GM18873 (cell line): Measurements from ENCODE around the gene OPRL1.

ENCODE experiments used
- ATAC-seq: cut with Tn5 transposase; IDR thresholded peaks from one replicate; pipeline ENCODE4 v1.9.1; 2021; ENCODE audit warnings: mild to moderate bottlenecking, moderate library complexity, moderate number of reproducible peaks; ENCODE audit not compliant: unreplicated experiment, low FRiP score

OPRL1 gene

DNA sequence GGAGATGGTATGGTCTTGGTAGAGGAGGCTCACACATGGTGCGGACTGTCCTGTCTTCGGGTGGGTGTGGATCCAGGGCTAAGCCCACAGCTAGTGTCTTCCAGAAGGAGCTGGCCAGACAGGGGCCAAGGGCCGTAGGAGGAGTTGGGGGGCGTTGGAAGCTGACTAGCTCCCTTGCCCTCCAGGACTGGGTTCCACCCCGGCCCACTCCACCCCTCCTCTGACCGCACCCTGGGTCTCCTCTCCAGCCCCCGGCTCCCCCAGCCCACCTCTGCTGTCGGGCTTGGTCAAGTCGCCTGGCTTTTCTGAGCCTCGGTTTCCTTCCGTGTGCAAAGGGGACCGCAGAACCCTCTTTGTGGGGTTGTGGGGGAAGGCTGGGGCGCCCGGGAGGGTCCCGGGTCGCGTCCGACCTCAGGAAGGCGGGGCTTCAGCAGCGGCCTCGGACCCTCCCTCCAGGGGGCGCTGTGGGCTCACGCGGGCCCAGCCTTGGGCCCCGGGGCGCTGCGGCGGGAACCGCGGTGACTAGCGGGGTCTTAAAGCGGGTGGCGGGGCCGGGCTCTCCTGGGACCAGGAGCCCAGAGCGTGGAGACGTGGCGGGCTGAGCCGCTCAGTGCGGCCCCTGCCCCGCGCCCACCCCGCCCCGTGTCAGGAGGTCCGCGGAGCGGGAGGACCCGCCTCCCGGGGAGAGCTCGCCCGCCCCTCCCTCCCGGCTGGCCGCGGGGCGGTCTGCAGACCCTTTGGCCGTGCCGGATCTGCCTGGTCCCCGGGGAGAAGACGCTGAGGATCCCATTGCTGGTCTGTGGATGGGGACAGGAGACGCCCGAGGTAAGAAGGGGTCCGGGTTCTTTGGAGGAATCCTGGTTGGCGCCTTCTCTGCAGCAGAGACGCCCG is 22.1 kb downstream of the OPRL1 start:
- ATAC-seq, result no peak

DNA sequence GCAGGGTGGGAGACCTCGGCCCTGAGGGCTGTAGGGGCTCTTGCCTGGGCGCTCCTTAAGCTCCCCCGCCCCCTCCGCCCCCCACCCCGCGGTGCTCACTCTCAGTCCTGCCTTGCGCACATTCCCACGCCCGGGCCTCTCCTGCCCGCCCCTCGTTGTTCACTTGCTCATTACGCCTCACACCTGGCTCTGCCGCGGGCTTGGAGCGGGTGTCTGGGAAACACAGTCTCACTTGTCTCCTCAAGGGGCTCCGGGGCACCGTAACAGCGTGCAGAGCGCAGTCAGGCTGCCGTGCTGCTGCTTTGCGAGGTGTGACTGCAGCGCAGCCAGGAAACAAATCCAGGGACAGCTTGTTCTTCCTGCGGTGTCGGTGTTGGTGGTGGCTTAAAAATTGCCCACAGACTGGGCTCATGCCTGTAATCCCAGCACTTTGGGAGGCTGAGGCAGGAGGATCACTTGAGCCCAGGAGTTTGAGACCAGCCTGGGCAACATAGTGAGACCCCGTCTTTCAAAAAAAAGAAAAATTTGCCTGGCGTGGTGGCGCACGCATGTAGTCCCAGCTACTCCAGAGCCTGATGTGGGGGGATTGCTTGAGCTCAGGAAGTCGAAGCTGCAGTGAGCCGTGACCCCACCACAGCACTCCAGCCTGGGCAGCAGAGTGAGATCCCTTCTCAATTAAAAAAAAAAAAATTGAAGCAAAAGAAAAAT is 22.9 kb downstream of the OPRL1 start:
- no peak for ATAC-seq

DNA sequence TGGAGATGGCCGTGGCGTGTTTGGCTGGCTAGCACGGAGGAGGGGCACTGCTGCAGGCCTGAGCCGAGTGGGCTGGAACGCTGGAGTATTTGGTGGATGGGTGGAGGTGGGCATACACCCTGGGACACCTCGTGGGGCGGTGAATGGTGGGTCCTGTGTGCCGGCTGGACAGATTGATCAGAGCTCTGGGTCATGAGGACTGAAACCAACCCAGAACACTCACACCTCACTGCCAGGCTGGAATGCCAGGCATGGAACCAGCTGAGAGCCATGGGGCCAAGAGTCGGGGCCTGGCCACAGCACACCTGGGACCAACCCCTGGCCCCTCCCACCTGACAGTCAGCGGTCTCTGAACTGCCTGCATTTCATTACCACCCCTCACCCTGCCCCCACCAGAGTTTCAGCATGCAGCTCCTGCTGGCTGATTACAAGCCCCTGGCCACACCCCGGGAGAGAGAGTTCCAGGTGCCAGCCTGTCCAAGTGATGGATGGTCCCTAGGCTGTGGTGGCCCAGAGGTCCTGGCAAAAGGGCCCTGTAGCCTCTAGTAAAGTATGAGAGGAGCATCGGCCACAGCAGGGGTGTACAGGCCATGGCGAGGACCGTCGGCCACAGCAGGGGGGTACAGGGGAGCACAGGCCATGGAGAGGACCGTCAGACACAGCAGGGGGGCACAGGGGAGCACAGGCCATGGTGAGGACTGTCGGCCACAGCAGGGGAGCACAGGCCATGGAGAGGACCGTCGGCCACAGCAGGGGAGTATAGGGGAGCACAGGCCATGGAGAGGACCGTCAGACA is 24.2 kb downstream of the OPRL1 start:
- no peak for ATAC-seq

GRCh38 chr20:64104667-64105451 is 25.0 kb downstream of the OPRL1 start:
- no peak for ATAC-seq

DNA sequence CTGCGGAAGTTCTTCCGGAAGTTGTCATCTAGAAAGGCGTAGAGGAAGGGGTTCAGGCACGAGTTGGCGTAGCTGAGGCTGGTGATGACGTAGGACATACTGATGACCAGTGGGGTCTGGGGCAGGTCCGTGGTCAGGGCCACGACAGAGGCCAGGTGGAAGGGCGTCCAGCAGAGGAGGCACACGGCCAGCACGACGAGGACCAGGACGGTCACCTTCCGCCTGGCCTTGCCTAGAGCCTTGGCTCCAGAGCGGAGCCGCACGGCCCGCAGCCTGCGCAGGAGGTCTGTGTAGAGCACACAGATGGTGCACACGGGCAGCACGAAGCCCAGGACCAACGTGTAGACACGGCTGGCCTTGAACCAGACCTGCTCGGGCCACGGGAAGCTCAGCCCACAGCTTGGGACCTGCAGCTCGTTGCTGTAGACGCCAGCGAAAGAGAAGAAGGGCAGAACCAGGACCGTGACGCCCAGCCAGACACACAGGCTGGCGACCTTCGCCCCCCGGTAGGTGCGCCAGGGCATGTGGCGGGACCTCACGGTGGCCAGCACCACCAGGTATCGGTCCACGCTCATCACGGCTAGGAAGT is 26.1 kb downstream of the OPRL1 start:
- no peak for ATAC-seq

GRCh38 chr20:64106435-64106961 is 26.6 kb downstream of the OPRL1 start:
- ATAC-seq, result no peak

DNA sequence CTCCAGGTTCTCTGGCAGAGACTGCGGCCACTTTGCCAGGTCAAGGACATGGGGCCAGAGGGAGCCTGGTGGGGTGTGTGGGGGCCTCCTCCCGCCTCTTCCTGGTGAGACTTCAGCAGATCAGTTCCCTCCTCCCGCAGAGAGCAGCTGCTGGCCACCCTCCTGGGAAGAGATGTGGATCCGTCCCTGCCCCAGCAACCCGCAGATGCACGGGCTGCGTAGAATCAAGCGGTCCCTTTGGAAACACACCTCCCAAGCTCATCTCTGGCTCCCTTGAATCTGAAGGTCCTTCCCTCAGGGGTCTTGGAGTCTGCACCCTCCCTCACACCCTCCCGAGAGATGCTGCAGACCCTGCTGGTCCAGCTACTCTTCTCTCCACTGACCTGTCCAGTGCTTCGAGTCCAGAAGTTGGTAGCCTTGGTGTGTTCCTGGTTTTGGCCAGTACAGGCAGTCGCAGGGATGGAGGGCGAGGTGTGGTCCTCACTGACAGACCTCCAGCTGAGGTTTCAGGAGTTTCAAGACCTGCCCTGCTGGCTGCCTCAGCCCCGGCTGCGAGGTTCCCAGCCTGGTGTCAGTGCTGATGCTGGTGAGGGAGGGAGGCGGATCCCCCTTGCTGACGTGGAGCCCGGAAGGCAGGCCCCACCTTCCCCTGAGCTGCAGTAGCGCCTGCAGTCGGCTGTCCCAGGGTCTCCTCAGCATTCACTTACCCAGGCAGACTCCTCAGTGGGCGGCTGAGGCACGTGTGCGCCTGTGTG is 27.3 kb downstream of the OPRL1 start, which contains the start of gene NPBWR2:
Gene NPBWR2 (minus strand): TSS at position 585 of the 755 bp plus-strand sequence. CDS start 734 bp downstream, outside the sequence.
- no peak for ATAC-seq

DNA sequence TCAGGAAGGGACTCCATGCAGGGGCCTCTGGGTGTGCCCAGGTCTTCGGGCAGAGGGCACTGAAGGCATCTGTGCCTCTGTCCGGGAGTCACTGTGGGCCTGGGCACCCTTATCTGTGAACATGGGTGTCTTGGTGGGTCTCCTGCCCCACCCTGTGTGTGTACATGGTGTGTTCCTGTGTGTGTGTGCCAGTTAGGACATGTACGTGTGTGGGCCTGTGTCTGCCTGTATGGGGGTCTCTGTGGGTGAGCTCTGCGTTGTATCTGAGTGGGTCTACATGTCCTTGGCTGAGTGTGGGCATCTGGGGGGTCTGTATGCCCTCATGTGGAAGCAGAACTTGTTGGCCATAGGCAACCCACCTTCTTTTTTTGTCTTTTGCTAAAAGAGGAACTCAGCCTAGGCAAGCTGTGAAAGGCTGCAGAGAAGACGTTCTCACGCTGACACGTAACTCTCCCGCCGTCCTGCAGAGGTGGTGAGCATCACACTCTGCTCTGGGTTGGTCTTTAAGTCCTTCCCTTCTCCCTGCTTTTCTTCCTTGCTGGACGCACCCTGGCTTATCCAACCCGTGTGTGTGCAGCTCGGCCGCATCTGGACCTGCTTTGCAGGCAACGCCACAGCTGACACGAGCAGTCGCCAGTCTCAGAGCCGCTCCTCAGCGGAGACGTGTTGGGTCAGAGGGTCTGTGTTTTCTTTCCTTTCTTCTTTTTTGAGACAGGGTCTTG is 28.0 kb downstream of the OPRL1 start:
- ATAC-seq, result no peak

DNA sequence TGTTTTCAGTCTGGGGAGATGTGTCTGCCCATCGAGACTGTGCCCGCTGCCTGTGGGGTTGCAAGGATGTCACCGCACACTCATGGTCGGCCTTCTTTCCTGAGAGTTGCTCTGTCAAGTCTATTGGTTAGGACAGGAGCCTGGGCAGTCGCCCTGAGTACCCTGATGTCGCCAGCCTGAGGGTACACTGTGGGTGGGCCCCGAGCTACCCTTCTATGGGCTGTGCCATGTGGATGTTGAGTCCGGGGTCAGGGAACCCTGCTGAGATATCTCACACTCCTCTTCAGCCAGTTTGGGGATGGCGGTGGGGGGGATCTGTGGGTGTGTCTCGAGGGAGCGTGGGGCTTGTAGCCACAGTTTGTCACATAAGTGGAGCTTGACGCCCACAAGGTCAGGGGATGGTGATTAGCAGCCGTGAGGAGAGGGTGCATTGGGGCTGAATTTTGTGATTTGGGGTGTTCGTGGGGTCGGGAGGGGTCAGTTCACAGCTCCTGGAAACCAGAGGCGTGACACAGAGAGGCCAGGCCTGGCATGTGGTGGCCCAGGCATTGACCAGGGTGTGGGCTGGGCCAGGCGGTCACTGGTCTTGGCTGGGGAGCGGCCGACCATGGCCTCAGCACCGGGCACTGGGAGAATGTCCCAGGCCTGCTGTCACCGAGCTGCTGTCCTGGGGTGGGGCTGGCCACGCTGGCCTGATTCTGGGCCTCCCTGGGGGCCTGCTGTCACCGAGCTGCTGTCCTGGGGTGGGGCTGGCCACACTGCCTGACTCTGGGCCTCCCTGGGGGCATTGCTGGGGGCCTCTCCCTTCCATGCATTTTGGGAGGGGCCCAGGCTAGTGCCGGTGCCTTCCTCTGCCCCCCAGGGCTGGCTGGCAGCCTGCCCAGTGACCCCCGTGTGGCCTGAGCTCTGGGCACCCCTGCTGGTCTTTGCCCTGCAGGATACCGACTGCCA is 29.1 kb downstream of the OPRL1 start:
- ATAC-seq, result no peak

GRCh38 chr20:64109831-64110391 is 30.0 kb downstream of the OPRL1 start:
- ATAC-seq, result no peak

DNA sequence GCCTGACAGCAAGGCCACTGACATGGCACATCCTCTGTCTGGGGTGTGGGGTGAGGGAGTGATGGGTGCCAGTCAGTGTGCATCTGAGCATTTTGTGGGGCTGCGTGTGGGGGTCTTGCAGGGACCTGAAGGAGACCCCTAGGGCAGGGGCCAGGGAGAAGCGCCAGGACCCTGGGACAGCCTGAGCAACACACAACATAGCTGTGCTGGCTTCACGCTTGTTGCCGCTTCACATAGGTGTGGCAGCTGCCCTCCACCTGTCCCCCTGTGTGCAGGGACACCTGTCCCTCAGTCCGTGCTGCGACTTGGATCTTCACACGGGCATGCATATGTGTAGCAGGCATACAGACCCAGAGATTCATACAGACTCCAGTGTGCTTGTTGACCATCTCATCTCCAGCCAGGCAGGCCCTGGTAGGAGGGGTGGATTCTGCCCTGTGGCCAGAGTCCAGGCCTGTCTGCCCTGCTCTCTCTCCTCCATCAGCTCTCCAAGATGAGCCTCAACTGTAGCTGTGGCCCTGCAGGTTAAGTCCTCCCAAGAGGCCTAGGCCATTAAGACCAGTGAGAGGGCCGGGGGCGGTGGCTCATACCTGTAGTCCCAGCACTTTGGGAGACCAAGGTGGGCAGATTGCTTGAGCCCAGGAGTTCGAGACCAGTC is 30.7 kb downstream of the OPRL1 start:
- ATAC-seq, result no peak

DNA sequence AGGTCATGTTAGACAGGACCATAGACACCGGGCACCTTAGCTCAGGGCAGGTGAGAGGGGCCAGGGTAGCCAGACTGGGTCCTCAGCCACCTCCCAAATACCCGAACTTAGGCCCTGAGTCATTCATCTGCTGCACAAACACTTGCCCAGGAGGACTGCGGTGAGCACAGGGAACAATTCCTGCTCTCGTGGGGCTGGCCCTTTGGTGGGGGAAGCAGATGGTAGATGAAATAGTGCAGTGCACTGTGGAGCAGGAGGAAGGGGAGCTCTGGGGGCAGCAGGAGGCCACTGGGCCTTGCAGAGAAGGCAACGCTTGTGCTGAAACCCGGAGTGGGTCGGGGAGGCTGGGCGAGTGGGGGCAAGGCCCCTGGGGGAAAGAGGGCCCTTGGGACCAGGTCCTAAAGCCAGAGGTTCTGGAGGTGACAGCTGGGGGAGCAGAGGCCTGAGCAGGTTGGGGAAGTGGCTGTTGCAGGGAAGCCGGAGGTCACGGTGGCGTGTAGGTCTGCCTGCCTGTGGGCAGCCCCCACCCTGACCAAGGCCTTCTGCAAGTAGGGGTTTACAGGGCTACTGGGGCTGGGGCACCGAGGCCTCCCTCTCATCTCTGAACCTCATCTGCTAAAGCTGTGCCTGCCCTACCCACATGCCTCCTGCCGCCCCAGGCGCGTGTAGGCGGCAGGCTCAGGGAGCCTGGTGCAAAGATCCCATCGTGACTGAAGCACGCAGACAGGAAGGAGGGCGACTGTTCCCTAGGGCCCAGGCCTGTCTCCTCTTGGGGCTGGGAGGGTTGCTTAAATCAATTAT is 32.2 kb downstream of the OPRL1 start:
- ATAC-seq, result no peak

- no peak for ATAC-seq
These were observed 33.0 kb downstream of the OPRL1 start for GRCh38 chr20:64112691-64113443.

DNA sequence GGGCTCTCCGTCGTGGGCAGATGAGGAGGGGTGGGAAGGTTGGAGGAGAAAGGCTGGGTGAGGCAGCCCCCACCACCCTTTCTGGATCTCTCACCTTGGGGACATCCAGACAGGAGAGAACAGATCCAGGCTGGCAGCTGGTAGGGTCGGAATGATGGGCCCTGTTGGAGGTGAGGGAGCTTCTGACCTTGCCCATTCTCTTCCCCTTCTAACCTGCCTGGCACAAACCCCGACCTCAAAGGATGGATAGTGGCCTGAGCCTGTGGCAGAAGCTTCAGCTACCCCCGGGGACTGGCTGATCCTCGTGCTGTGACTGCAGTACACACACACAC is 33.5 kb downstream of the OPRL1 start:
- no peak for ATAC-seq
